ENCODE data around the gene SMYD3. TPM values are rescaled to one million over a fixed set of nuclear protein-coding genes. Genes with fewer than 3 reads are reported as not detected.

Gene SMYD3
- total and polyA plus RNA-seq, 2 donors (not counting 3 experiments of a cell fraction or from before 2014, with no cell fraction given) = 16.0 to 32.1 TPM

DNA sequence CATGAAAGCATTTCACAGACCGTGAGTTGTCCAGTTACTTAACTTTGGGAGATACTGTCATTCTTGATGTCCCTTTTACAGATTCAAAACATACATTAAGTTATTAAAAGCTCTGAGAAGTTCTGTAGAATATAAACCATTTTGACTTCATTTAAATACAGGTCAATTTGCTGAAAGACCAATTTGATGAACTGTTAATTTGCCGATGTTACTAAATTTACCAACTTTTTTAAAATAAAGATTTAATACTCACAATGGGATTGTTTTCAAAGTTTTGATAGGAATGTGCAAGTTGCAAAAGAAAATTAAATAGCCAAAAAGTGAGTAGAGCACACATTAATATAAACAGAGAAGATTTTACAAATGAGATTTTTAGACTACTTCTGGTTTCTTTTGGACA, 666.1 kb downstream of the SMYD3 start:
- intact Hi-C loops (cut with micrococcal nuclease) (no loop called here), dilution Hi-C loops (cut with MboI; ENCODE audit: extremely low pct_ligation_motif_present, low sequenced_read_pairs) (no loop called here)
- Histone ChIP-seq H3K4me1 (ENCODE audit: control insufficient read depth, extremely low read depth, insufficient read depth, low read length) (no peaks in the 10 kb centered on the region), H3K9me3 (replicated peaks; ENCODE audit: control insufficient read depth, insufficient read depth, low read length) (no peaks in the 10 kb centered on the region), H3K4me3 (replicated peaks in 1 of 3; ENCODE audit: insufficient read depth in 1 of 3, low read depth in 1 of 3, low read length in 3 of 3) (no peak overlapping the region), H3K36me3 (ENCODE audit: control insufficient read depth in 2 of 2, extremely low read depth in 1 of 2, insufficient read depth in 2 of 2, low read length in 2 of 2) (no peaks in the 10 kb centered on the region), H3K27ac (ENCODE audit: insufficient read depth, low read depth, low read length) (no peak overlapping the region), H3K9ac (replicated peaks; ENCODE audit: extremely low read depth, insufficient read depth, low read length) (no peak overlapping the region), H2AFZ (ENCODE audit: low read depth, low read length) (no peak overlapping the region), H3K9me1 (replicated peaks; ENCODE audit: control insufficient read depth, extremely low read depth, insufficient read depth, low read length) (no peaks in the 10 kb centered on the region), H3K27me3 (ENCODE audit: control insufficient read depth in 2 of 2, insufficient read depth in 2 of 2, low read length in 2 of 2) (no peaks in the 10 kb centered on the region), H3K4me2 (ENCODE audit: insufficient read depth, low read length) (no peak overlapping the region), H3K79me2 (ENCODE audit: control insufficient read depth, insufficient read depth, low read length) (no peaks in the 10 kb centered on the region), H4K20me1 (replicated peaks; ENCODE audit: control insufficient read depth, extremely low read depth, insufficient read depth, low read length) (no peaks in the 10 kb centered on the region)
- TF ChIP-seq POLR2AphosphoS5 (IDR thresholded peaks at IDR 0.05; ENCODE audit: insufficient read depth, low read depth, low read length) (no peak), JUN (IDR thresholded peaks at IDR 0.05; ENCODE audit: borderline replicate concordance, insufficient read depth, insufficient read length, low read depth) (no peak), GATA2 (IDR thresholded peaks at IDR 0.05; ENCODE audit: insufficient read depth, insufficient read length, low read depth, low read length) (no peak)
- TF ChIP-seq, protein P1, sequence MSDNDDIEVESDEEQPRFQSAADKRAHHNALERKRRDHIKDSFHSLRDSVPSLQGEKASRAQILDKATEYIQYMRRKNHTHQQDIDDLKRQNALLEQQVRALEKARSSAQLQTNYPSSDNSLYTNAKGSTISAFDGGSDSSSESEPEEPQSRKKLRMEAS (IDR thresholded peaks at IDR 0.05; ENCODE audit: insufficient read depth, insufficient read length) = no peak
- POLR2A ChIA-PET = no interaction called here
- DNase-seq (ENCODE audit: low read depth, low spot score) (no peak), FAIRE-seq (no peak)
- BruUV-seq (replicated peaks) = no TSS peak
- CTCF ChIA-PET = no interaction called here

DNA sequence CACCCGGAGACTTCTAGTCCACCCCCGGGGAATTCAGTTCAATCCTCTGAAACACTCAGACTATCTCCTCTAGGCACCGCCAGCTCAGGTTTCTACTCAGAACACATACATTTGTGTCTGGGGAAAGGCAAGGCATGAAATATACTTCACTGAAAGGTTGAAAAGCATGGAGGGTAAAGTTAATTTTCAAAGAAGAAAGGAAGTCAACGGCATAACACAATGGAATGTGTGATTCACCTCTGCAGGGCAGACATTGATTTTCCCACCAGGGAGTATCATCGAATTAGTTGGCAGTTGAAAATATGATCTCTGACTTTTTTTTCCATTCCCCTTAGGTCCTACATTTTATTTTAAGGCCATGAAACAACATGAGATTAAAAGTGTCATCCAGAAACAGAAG, 669.4 kb downstream of the SMYD3 start:
- H4K20me1 ChIP-seq (replicated peaks; ENCODE audit: control insufficient read depth, extremely low read depth, insufficient read depth, low read length) = no peaks in the 10 kb centered on the region
- DNase-seq (ENCODE audit: low read depth, low spot score) = peak; percentile 22
- no peak overlapping the region for H3K9ac ChIP-seq (replicated peaks; ENCODE audit: extremely low read depth, insufficient read depth, low read length)
- no peak overlapping the region for H3K27ac ChIP-seq (ENCODE audit: insufficient read depth, low read depth, low read length)
- CTCF ChIA-PET = no interaction called here
- dilution Hi-C loops (cut with MboI; ENCODE audit: extremely low pct_ligation_motif_present, low sequenced_read_pairs) (no loop called here), intact Hi-C loops (cut with micrococcal nuclease) (no loop called here)
- no peaks in the 10 kb centered on the region for H3K9me3 ChIP-seq (replicated peaks; ENCODE audit: control insufficient read depth, insufficient read depth, low read length)
- H3K79me2 ChIP-seq (ENCODE audit: control insufficient read depth, insufficient read depth, low read length) = no peaks in the 10 kb centered on the region
- H3K4me3 ChIP-seq (replicated peaks in 1 of 3; ENCODE audit: insufficient read depth in 1 of 3, low read depth in 1 of 3, low read length in 3 of 3) = no peak overlapping the region
- FAIRE-seq = no peak
- no peaks in the 10 kb centered on the region for H3K27me3 ChIP-seq (ENCODE audit: control insufficient read depth in 2 of 2, insufficient read depth in 2 of 2, low read length in 2 of 2)
- POLR2A ChIA-PET = no interaction called here
- H3K9me1 ChIP-seq (replicated peaks; ENCODE audit: control insufficient read depth, extremely low read depth, insufficient read depth, low read length) = no peaks in the 10 kb centered on the region
- H3K4me1 ChIP-seq (ENCODE audit: control insufficient read depth, extremely low read depth, insufficient read depth, low read length) = no peaks in the 10 kb centered on the region
- no TSS peak for BruUV-seq (replicated peaks)
- H3K4me2 ChIP-seq (ENCODE audit: insufficient read depth, low read length) = no peak overlapping the region
- TF ChIP-seq MYC (IDR thresholded peaks at IDR 0.05; ENCODE audit: low read depth, low read length) = no peak
- TF ChIP-seq EZH2 (IDR thresholded peaks at IDR 0.05; ENCODE audit: borderline replicate concordance, low read depth, low read length, severe bottlenecking) = no peak
- no peak for TF ChIP-seq FOS (IDR thresholded peaks at IDR 0.05; ENCODE audit: borderline replicate concordance, insufficient read depth, low read length)
- TF ChIP-seq GATA2 (IDR thresholded peaks at IDR 0.05; ENCODE audit: insufficient read depth, insufficient read length, low read depth, low read length) = no peak
- TF ChIP-seq POLR2AphosphoS5 (IDR thresholded peaks at IDR 0.05; ENCODE audit: insufficient read depth, low read depth, low read length) = no peak
- no peak for TF ChIP-seq JUN (IDR thresholded peaks at IDR 0.05; ENCODE audit: borderline replicate concordance, insufficient read depth, insufficient read length, low read depth)
- TF ChIP-seq, protein P1 (IDR thresholded peaks at IDR 0.05; ENCODE audit: insufficient read depth, insufficient read length) = no peak
- TF ChIP-seq POLR2A (IDR thresholded peaks at IDR 0.05; ENCODE audit: low read depth, low read length) = no peak
- TF ChIP-seq, protein P2, sequence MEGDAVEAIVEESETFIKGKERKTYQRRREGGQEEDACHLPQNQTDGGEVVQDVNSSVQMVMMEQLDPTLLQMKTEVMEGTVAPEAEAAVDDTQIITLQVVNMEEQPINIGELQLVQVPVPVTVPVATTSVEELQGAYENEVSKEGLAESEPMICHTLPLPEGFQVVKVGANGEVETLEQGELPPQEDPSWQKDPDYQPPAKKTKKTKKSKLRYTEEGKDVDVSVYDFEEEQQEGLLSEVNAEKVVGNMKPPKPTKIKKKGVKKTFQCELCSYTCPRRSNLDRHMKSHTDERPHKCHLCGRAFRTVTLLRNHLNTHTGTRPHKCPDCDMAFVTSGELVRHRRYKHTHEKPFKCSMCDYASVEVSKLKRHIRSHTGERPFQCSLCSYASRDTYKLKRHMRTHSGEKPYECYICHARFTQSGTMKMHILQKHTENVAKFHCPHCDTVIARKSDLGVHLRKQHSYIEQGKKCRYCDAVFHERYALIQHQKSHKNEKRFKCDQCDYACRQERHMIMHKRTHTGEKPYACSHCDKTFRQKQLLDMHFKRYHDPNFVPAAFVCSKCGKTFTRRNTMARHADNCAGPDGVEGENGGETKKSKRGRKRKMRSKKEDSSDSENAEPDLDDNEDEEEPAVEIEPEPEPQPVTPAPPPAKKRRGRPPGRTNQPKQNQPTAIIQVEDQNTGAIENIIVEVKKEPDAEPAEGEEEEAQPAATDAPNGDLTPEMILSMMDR (IDR thresholded peaks at IDR 0.05; ENCODE audit: extremely low read depth in 1 of 2, insufficient read depth in 1 of 2, low read depth in 1 of 2, low read length in 2 of 2) = no peak
- no peaks in the 10 kb centered on the region for H3K36me3 ChIP-seq (ENCODE audit: control insufficient read depth in 2 of 2, extremely low read depth in 1 of 2, insufficient read depth in 2 of 2, low read length in 2 of 2)
- no peak overlapping the region for H2AFZ ChIP-seq (ENCODE audit: low read depth, low read length)
